Osteocyte (in vitro differentiated cells): ENCODE results near the gene GNG14. TPM values are rescaled to one million over a fixed set of nuclear protein-coding genes. Genes with fewer than 3 reads are reported as not detected.
A peak's percentile ranks its signal among the peaks of the same experiment; 100 is the strongest.

ENCODE experiments used
- DNase-seq: peaks from one replicate; pipeline ENCODE4 v3.0.0; 2021; ENCODE audit warnings: mixed read lengths; ENCODE audit not compliant: unreplicated experiment; ENCODE audit errors: extremely low spot score
- H3K27ac Mint-ChIP-seq: one replicate; pipeline ENCODE4 v1.8.0; 2021; ENCODE audit warnings: mild to moderate bottlenecking, mixed read lengths; ENCODE audit not compliant: unreplicated experiment
- H3K27me3 Mint-ChIP-seq: one replicate; pipeline ENCODE4 v1.8.0; 2021; ENCODE audit warnings: mixed read lengths; ENCODE audit not compliant: unreplicated experiment
- H3K36me3 Mint-ChIP-seq: one replicate; pipeline ENCODE4 v1.8.0; 2021; ENCODE audit warnings: mixed read lengths; ENCODE audit not compliant: unreplicated experiment
- H3K4me1 Mint-ChIP-seq: one replicate; pipeline ENCODE4 v1.8.0; 2021; ENCODE audit warnings: mixed read lengths; ENCODE audit not compliant: unreplicated experiment
- H3K4me3 Mint-ChIP-seq: one replicate; pipeline ENCODE4 v1.8.0; 2021; ENCODE audit warnings: mild to moderate bottlenecking, moderate library complexity, mixed read lengths; ENCODE audit not compliant: unreplicated experiment
- H3K9me3 Mint-ChIP-seq: one replicate; pipeline ENCODE4 v1.8.0; 2021; ENCODE audit warnings: mixed read lengths; ENCODE audit not compliant: unreplicated experiment
- total RNA-seq: library from RNA; stranded (reverse); gene quantifications from 2 replicates; pipeline ENCODE4 v1.2.1, GENCODE V29; 2021
- TF ChIP-seq, protein P1 (sequence below): fragments of 200-600 bp; sonication (generic); IDR thresholded peaks from 2 replicates; pipeline ENCODE4 v1.5.0; 2021; ENCODE audit warnings: antibody characterized with exemption, mild to moderate bottlenecking, moderate library complexity

Gene GNG14
- total RNA-seq, 1 donor from 2014 or later = not detected

DNA sequence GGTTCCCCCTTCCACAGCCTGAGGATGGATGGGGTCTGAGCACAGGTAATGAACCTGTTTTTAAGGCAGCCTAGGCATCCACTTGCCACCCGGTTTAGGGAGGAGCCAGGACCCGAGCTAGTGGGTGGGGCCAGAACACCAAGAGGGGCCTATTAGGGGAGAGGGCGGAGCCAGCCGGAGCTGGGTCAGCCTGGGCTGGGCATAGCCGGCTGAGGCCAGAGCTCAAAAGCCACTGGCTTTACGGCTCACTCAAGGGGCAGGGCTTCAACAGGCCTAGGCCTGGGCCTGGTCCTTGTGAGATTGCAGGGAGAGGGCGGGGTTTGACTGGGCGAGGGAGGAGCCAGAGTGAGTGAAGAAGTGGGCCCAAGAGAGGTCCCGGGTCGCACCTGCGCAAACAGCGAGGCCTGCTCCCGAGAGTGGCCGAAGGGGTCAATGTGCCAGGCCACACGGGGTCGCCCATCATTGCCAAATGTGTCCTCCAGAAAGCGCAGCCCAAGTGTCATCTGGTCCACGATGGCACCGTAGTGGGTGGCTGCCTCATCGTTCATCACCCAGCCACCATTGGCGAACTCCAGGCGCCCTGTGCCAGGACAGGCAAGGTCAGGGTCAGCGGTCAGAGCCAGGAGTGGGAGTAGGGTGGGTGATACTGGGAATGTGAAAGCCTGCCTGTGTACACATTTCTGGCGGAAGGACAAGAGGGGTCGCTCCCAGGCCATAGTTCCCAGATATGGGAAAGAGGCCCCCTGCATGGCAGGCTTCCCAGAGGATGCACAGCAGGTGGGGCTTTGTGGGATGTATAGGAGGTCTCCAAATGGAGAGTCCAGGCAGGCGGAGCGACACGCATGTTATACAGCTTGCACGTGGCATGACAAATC is 23.2 kb upstream of the GNG14 start:
- Mint-ChIP-seq H3K4me3 (peak overlapping the region; percentile 18), H3K27me3 (no peaks in the 10 kb centered on the region), H3K9me3 (no peaks in the 10 kb centered on the region), H3K4me1 (peaks cover 26% of the 10 kb centered on the region), H3K36me3 (peaks cover 7% of the 10 kb centered on the region), H3K27ac (no peak overlapping the region)
- DNase-seq = no peak
- TF ChIP-seq, protein P1, sequence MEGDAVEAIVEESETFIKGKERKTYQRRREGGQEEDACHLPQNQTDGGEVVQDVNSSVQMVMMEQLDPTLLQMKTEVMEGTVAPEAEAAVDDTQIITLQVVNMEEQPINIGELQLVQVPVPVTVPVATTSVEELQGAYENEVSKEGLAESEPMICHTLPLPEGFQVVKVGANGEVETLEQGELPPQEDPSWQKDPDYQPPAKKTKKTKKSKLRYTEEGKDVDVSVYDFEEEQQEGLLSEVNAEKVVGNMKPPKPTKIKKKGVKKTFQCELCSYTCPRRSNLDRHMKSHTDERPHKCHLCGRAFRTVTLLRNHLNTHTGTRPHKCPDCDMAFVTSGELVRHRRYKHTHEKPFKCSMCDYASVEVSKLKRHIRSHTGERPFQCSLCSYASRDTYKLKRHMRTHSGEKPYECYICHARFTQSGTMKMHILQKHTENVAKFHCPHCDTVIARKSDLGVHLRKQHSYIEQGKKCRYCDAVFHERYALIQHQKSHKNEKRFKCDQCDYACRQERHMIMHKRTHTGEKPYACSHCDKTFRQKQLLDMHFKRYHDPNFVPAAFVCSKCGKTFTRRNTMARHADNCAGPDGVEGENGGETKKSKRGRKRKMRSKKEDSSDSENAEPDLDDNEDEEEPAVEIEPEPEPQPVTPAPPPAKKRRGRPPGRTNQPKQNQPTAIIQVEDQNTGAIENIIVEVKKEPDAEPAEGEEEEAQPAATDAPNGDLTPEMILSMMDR = no peak

DNA sequence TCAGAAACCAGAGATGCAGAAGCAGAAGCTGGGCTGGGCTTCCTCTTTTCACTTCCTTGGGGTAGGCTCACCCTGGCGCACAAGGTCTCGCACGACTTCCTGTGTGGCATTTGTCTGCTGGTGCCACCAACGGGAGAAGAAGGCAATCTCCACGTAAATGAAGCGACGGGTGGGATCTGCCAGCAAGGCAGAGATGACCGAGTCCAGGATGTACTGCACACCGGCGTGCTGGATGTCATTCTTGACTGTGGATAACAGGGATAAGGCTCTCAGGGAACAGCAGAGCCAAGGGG is 22.6 kb upstream of the GNG14 start:
- Mint-ChIP-seq H3K4me1 (peaks cover 29% of the 10 kb centered on the region), H3K27me3 (no peaks in the 10 kb centered on the region), H3K27ac (no peak overlapping the region), H3K36me3 (peaks cover 3% of the 10 kb centered on the region), H3K4me3 (peak overlapping the region; percentile 18), H3K9me3 (no peaks in the 10 kb centered on the region)
- TF ChIP-seq, protein P1 = no peak
- DNase-seq = no peak

DNA sequence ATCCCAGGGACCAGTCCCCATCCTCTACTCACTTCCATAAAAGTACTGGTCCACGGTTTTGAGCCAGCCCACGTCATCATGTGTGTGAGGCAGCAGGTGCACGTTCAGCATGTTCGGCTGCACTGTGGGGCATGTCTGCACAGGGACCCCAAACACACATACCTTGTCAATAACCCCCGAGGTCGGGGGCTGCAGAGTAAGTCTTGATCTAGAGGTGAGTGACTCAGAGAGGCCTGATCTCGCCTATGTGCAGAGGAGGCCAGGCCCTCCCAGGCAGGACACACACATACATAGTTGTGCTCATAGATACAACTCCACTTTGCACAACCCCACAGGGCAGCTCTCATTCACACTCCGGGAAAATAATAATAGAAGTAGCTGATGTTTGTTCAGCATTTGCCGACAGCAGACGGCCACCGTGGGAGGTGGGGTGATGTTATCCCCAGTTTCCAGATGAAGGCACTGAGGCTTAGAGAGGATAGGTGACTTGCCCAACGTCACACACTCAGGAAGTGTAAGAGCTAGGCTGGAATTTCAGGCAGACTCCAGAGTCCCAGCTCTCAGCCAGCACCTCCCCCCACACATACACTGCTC is 22.0 kb upstream of the GNG14 start:
- TF ChIP-seq, protein P1 = no peak
- DNase-seq = no peak
- H3K9me3 Mint-ChIP-seq = no peaks in the 10 kb centered on the region
- no peaks in the 10 kb centered on the region for H3K27me3 Mint-ChIP-seq
- peak overlapping the region; percentile 87 for H3K4me3 Mint-ChIP-seq
- H3K36me3 Mint-ChIP-seq = peaks cover 3% of the 10 kb centered on the region
- H3K27ac Mint-ChIP-seq = peak overlapping the region; percentile 67
- peaks cover 33% of the 10 kb centered on the region for H3K4me1 Mint-ChIP-seq

DNA sequence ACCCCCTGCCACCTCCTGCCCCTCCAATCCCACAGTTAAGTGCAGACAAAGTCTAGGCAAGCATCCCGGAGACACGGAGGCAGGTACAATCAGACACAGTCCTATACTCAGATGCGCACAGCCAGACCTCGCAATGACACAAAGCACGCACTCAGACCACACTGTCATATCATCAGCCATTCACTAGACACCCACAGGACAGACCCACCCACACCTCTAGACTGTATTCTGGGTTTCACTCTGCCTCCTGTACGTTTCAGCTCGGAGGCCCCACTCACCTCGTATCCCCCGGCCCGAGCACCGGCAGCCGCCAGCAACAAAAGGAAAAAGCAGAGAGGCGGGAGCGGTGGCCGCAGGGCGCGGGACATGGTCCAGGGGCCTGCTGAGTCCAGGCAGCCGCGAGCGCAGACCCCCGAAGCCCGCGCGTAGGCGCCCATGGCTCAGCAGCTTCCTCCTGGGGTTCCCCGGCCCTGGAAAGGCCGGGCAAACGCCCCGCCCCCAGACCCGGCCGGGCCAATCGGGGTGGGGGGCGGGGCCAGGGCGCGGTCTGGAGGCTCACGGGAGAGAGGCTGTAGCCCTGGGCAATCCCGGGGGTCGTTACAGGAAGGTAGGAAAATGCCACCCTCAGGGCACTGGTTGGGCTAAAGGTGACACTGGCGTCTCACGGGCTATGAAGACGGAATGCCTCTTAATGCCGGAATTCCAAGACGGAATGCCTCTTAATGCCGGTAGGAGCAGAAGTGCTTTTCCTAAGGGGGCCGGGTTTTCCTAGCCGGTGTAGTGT is 21.3 kb upstream of the GNG14 start, which contains the start of the genes MAN2B1 and WDR83:
Gene MAN2B1 (minus strand): TSS at position 478 of the 784 bp plus-strand sequence. CDS start 41 bp downstream, at position 437.
Gene WDR83 (plus strand): TSS at position 543 of the 784 bp plus-strand sequence. CDS start 2,984 bp downstream, outside the sequence.
- H3K27ac Mint-ChIP-seq = peak within 1 kb of the TSS; percentile 67
- H3K27me3 Mint-ChIP-seq = no peaks in the 10 kb centered on the region
- H3K4me1 Mint-ChIP-seq = peaks cover 33% of the 10 kb centered on the region
- DNase-seq = peak; percentile 91
- H3K9me3 Mint-ChIP-seq = no peaks in the 10 kb centered on the region
- H3K4me3 Mint-ChIP-seq = peak within 1 kb of the TSS; percentile 87
- TF ChIP-seq, protein P1 = no peak
- peaks cover 3% of the 10 kb centered on the region for H3K36me3 Mint-ChIP-seq
